GM18519 (cell line): ENCODE data around the gene TOPORS.
"Not testable (repeated sequence)": the region's sequence is repeated elsewhere in the genome, so short reads cannot be mapped to it uniquely, and the experiment has no call there.

Experiments
- ATAC-seq: cut with Tn5 transposase; IDR thresholded peaks from one replicate; pipeline ENCODE4 v1.9.1; 2021; ENCODE audit warnings: mild to moderate bottlenecking, moderate library complexity; ENCODE audit not compliant: unreplicated experiment, low FRiP score

The TOPORS gene

GRCh38 chr9:32570262-32570661 lies 17.9 kb upstream of the TOPORS start:
- ATAC-seq: no peak

- ATAC-seq: no peak
Measured at GRCh38 chr9:32566770-32567169, 14.4 kb upstream of the TOPORS start.

GRCh38 chr9:32565967-32566366 lies 13.6 kb upstream of the TOPORS start:
- ATAC-seq: no peak

GRCh38 chr9:32558408-32558934 lies 6.1 kb upstream of the TOPORS start:
- no peak for ATAC-seq

- ATAC-seq: no peak
Measured at GRCh38 chr9:32554591-32554990, 2.2 kb upstream of the TOPORS start.

- ATAC-seq: no peak
Measured at GRCh38 chr9:32554107-32554506, 1.7 kb upstream of the TOPORS start.

- ATAC-seq: no peak
Measured at GRCh38 chr9:32551276-32552051, 922 bp downstream of the TOPORS start.

- peak; percentile 58 for ATAC-seq
Measured at GRCh38 chr9:32550562-32551275, 1.7 kb downstream of the TOPORS start.

- no peak for ATAC-seq
Measured at GRCh38 chr9:32550150-32550561, 2.2 kb downstream of the TOPORS start.

GRCh38 chr9:32548213-32548612 lies 4.2 kb downstream of the TOPORS start:
- not testable (repeated sequence) for ATAC-seq

GRCh38 chr9:32545884-32546283 lies 6.5 kb downstream of the TOPORS start:
- ATAC-seq: no peak

GRCh38 chr9:32543047-32543446 lies 9.3 kb downstream of the TOPORS start:
- ATAC-seq: no peak

GRCh38 chr9:32533816-32534215 lies 18.6 kb downstream of the TOPORS start:
- no peak for ATAC-seq

GRCh38 chr9:32533336-32533735 lies 19.1 kb downstream of the TOPORS start:
- no peak for ATAC-seq

- no peak for ATAC-seq
Measured at GRCh38 chr9:32526707-32527048, 25.7 kb downstream of the TOPORS start.

- peak; percentile 46 for ATAC-seq
Measured at GRCh38 chr9:32526041-32526706, 26.2 kb downstream of the TOPORS start, which contains the start of gene RIGI. Gene RIGI (minus strand): TSS chr9:32526196. CDS start chr9:32526166, 30 bp downstream.

GRCh38 chr9:32525709-32526030 lies 26.7 kb downstream of the TOPORS start:
- ATAC-seq: peak; percentile 6

- ATAC-seq: peak; percentile 18
Measured at GRCh38 chr9:32524892-32525708, 27.3 kb downstream of the TOPORS start.

- ATAC-seq: not testable (repeated sequence)
Measured at GRCh38 chr9:32524558-32524891, 27.9 kb downstream of the TOPORS start.

GRCh38 chr9:32523910-32524309 lies 28.5 kb downstream of the TOPORS start:
- no peak for ATAC-seq

GRCh38 chr9:32518276-32518675 lies 34.1 kb downstream of the TOPORS start:
- ATAC-seq: no peak
